Loucy (cell line): ENCODE results near the gene FER.

Experiments used
- EZH2phosphoT487 ChIP-seq: fragments of 200-600 bp; IDR thresholded peaks from 2 replicates; pipeline ENCODE4 v1.6.1; 2018; ENCODE audit warnings: antibody characterized with exemption, mild to moderate bottlenecking, moderate library complexity, borderline replicate concordance
- TF ChIP-seq, protein P1 (sequence below): fragments of 200-600 bp; sonication (generic); conservative IDR thresholded peaks from 2 replicates; pipeline ENCODE4 v1.5.1; 2014; ENCODE audit warnings: mild to moderate bottlenecking, antibody characterized with exemption, low read length

DNA sequence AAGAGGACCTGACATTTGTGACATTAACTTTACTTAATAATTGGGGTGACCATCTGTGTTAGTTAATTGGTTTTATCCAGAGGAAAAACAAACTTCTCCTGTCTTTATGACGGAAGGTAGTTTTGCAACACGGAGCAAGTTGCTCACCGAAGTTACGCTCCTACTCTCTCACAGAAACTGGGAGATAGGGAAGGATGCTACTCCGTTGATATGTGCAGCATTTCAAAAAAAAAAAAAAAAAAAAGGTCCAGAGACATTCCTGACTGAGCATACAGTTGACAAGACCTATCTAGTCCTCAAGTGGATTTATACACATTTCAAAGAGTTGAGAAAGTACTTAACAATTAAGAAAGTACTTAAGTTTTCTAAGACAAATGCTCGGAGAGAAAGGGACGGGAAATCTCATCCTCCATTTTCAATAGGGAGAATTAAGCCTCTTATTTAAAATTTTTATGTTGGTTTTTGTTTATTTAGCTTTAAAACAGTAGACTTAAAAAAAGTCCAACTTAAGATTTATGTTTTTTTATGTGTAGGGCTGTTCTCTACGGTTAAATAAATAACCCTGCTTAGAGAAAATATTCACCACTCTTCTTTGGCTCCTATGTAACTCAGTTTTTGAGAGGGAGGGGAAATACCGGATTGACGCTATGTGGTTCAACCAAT, 455 bp upstream of the FER start:
- TF ChIP-seq, protein P1, sequence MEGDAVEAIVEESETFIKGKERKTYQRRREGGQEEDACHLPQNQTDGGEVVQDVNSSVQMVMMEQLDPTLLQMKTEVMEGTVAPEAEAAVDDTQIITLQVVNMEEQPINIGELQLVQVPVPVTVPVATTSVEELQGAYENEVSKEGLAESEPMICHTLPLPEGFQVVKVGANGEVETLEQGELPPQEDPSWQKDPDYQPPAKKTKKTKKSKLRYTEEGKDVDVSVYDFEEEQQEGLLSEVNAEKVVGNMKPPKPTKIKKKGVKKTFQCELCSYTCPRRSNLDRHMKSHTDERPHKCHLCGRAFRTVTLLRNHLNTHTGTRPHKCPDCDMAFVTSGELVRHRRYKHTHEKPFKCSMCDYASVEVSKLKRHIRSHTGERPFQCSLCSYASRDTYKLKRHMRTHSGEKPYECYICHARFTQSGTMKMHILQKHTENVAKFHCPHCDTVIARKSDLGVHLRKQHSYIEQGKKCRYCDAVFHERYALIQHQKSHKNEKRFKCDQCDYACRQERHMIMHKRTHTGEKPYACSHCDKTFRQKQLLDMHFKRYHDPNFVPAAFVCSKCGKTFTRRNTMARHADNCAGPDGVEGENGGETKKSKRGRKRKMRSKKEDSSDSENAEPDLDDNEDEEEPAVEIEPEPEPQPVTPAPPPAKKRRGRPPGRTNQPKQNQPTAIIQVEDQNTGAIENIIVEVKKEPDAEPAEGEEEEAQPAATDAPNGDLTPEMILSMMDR, result no peak
- TF ChIP-seq EZH2phosphoT487, result no peak
